Measurements from ENCODE around the gene ITPRID1.

DNA sequence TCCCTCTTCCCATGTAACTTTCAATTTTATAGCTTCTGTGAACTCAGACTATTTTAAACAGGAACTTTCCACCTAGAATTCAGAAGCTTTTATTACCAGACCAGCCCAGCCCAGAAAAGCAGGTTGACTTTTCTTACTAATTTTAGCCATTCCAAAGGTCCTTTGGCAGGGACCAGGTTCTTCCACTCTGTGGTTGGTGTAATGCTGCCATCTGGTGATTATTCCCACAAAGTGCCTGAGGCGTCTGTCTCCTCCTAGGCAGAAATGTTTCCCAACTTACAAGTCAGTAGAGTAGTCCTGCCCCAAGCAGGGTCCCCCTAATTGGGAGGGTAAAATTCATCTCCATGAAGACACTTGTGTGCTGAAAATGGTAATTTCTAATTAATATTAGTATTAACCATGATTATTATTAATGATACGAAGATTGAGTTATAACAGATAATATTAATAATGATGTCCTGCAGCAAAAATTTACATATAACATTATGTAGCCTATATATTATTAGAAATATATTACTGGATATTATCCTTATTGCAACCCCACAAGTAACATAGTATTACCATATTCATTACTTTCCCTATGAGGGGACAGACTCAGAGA is 120.1 kb downstream of the ITPRID1 start:
- TF ChIP-seq POLR2A (IDR thresholded peaks at IDR 0.05) = no peak
- TF ChIP-seq, protein P1, sequence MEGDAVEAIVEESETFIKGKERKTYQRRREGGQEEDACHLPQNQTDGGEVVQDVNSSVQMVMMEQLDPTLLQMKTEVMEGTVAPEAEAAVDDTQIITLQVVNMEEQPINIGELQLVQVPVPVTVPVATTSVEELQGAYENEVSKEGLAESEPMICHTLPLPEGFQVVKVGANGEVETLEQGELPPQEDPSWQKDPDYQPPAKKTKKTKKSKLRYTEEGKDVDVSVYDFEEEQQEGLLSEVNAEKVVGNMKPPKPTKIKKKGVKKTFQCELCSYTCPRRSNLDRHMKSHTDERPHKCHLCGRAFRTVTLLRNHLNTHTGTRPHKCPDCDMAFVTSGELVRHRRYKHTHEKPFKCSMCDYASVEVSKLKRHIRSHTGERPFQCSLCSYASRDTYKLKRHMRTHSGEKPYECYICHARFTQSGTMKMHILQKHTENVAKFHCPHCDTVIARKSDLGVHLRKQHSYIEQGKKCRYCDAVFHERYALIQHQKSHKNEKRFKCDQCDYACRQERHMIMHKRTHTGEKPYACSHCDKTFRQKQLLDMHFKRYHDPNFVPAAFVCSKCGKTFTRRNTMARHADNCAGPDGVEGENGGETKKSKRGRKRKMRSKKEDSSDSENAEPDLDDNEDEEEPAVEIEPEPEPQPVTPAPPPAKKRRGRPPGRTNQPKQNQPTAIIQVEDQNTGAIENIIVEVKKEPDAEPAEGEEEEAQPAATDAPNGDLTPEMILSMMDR (IDR thresholded peaks at IDR 0.05) = peak in 4 of 6 experiments; percentile 18 to 50 (median 32)

All from thyroid gland (tissue), 4 donors.